Putamen (tissue), 1 donor: ENCODE data around the gene CREBRF.
"Not testable (repeated sequence)": the region's sequence is repeated elsewhere in the genome, so short reads cannot be mapped to it uniquely, and the experiment has no call there.

ENCODE experiments used
- DNase-seq: peaks from one replicate; pipeline ENCODE4 v3.0.0-alpha.2; 2016; ENCODE audit warnings: low spot score

Gene CREBRF

DNA sequence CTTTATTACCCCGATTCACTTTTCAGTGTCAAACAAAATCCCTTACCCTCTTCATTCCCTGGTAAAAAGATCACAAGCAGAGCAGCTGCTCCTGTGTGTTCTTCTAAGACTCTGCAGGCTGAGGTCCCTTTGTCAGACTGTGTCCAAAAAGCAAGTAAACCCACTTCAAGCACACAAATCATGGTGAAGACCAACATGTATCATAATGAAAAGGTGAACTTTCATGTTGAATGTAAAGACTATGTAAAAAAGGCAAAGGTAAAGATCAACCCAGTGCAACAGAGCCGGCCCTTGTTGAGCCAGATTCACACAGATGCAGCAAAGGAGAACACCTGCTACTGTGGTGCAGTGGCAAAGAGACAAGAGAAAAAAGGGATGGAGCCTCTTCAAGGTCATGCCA, 34.5 kb downstream of the CREBRF start:
- no peak for DNase-seq

DNA sequence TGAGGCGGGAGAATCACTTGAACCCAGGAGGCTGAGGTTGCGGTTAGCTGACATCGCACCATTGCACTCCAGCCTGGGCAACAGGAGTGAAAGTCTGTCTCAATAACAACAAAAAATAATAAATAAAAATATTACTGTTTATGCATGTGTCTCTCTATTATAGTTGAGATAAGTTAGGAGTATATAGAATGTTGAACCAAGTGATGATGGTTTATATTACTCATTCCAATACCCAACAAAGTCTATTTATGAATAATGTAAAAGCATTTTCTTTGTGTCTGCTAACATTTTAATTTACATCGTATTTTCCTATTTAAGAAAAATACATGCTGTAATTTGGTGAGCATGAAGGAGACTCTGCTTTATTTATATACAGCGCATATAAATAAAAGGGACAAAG, 35.8 kb downstream of the CREBRF start:
- DNase-seq = no peak

DNA sequence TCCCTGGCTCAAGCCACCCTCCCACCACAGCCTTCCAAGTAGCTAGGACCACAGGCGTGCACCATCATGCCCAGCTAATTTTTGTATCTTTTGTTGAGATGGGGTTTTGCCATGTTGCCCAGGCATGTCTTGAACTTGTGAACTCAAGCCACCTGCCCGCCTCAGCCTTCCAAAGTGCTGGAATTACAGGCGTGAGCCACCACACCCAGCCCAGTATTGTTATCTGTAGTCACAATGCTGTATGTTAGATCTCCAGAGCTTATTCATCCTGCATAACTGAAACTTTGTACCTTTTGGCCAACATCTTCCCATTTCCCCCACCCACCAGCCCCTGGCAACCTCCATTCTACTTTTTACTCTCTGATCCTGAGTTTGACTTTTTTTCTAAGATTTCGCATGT, 37.5 kb downstream of the CREBRF start:
- DNase-seq = no peak

GRCh38 chr5:173094012-173094661, 38.0 kb downstream of the CREBRF start:
- no peak for DNase-seq

DNA sequence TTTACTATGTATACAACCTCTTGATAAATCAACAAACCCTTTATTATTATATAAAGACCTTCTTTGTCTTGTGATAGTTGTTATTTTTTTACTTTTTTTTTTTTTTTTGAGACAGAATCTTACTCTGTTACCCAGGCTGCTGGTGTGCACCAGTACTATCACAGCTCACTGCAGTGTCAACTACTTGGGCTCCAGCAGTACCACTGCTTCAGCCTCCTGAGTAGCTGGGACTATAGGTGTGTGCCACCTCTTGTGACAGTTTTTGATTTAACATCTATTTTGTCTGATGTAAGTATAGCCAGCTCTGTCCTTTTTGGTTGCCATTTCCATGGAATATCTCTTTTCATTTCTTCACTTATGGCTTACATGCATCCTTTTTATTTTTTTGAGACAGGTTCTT, 42.6 kb downstream of the CREBRF start:
- no peak for DNase-seq

DNA sequence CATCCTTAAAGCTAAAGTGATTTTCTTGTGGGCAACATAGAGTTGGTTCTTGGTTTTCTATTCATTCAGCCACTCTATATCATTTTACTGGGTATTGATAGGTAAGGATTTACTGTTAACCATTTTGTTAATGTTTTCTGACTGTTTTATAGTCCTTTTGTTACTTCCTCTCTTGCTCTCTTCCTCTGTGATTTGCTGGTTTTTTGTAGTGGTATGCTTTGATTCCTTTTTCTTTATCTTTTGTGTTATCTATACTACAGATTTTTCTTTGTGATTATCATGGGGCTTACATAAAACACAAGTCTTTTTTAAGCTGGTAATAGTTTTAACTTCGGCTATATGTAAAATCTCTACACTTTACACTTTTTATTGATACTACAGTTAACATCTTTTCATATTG, 43.3 kb downstream of the CREBRF start:
- DNase-seq = no peak

DNA sequence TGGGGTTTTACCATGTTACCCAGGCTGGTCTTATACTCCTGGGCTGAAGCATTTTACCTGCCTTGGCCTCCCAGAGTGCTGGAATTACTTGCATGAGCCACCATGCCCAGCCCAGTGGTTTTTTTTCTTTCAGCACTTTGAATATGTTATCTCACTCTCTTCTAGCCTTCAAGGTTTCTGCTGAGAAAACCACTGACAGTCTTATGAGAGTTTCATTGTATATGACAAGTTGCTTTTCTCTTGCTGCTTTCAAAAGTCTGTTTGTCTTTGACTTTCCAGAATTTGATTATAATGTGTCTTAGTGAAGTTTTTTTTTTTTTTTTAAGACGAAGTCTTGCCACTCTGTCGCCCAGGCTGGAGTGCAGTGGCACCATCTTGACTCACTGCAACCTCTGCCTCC, 45.1 kb downstream of the CREBRF start:
- no peak for DNase-seq

DNA sequence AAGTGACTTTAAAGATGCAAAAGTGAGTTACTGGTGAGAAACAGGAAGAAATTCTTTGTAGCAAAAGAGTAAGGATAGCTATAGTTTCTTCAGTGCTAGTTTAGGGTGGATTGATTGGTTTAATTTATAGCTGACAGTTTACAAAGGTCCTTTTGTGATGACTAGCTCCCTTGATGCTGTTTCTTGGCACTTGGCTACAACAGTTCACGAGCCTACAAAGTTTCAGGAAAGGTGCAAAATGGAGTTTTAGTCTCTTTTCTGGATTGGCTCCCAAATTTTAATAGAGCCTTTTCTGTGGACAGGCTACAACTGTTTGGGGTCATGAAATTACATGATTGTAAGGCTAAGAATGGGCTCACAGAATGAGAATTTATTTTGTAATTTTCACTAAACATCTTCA, 47.3 kb downstream of the CREBRF start:
- no peak for DNase-seq

GRCh38 chr5:173108914-173109313, 52.8 kb downstream of the CREBRF start:
- DNase-seq = no peak

- no peak for DNase-seq
Observed at GRCh38 chr5:173114536-173114935, 58.4 kb downstream of the CREBRF start.

DNA sequence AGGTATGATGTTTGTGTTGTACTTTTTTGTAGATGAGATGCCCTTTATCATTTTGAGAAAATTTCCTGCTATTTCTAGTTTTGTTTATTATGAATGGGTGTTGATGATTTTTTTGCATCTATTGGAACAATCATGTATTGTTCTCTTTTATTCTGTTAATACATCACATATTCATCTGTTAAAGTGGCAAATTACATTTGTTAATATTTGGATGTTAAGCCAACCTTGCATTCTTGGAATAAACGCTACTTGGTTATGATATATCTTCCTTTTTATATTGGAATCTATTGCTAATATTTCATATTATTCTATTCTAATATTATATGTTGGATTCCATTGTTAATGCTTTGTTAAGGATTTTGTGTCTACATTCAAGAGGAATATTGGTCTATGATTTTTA, 63.6 kb downstream of the CREBRF start:
- no peak for DNase-seq

DNA sequence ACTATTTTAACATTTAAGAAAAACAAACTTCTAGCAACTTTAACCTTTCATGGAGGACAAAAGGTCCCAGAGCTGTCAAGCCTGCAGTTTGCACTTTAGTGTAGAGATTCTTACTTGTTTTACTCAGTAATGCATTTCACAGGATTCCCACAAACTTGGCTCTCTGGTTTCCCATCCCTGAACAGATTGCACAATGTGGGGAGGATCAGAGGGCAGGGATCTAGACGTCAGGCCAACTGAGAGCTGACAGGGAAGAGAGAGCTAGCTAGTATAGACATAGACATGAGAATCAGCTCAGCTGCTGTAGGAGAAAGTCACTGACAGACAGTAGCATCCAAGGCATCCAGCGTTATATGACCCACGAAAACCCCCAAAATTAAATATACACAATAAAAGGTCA, 67.3 kb downstream of the CREBRF start:
- DNase-seq = no peak

DNA sequence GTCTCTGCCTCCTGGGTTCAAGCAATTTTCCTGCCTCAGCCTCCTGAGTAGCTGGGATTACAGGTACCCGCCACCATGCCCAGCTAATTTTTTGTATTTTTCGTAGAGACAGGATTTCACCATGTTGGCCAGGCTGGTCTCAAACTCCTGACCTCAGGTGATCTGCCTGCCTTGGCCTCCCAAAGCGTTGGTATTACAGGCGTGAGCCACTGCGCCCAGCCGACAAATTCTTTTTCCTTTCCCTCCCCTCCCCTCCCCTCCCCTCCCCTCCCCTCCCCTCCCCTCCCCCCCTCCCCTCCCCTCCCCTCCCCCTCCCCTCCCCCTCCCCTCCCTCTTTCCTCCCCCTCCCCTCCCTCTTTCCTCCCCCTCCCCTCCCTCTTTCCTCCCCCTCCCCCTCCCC, 76.0 kb downstream of the CREBRF start:
- not testable (repeated sequence) for DNase-seq

GRCh38 chr5:173138707-173139106, 82.6 kb downstream of the CREBRF start:
- DNase-seq = no peak

DNA sequence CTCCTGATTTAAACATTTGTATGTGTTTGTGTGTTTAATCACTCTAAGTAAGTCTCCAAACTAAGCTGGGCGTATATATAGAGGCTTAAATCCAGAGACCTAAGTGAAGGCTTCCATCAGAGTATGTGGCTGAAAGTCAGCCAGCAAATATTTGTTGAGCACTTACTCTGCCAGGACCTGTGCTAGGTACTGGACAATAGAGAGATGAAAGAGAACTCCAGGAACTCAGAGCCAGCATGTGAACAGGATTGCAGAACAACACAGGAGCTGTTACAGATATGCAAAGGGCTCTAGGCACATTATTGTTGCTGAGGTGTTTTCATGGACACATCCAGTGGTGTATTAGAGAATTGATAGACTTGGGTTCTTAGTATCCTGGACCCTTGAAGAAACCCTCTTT, 83.5 kb downstream of the CREBRF start:
- DNase-seq = no peak

GRCh38 chr5:173140769-173141168, 84.6 kb downstream of the CREBRF start:
- DNase-seq = no peak

DNA sequence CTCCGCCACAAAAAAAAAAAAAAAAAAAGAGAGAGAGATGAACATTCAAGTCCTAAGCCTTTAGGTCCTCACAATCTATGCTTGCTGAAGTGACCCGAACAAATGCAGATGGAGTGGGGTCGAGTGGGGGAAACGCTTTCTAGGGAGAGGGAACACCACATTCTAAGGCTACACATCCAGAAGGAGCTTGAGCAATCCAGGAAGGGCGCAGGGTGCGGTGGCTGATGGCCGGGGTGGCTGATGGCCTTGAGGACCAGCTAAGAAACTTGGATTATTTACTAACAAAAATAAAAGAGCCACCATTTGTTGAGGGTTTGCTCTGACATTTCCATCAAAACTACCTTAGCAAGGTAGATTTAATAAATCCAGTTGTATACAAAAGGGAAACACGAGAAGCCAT, 87.4 kb downstream of the CREBRF start:
- DNase-seq = no peak

GRCh38 chr5:173144200-173145176, 88.3 kb downstream of the CREBRF start, which contains the start of gene BNIP1:
TSS of gene BNIP1 (plus strand) at chr5:173144531. CDS start at chr5:173144546, 15 bp downstream.
- peak; percentile 93 for DNase-seq

GRCh38 chr5:173148354-173148753, 92.2 kb downstream of the CREBRF start:
- no peak for DNase-seq

DNA sequence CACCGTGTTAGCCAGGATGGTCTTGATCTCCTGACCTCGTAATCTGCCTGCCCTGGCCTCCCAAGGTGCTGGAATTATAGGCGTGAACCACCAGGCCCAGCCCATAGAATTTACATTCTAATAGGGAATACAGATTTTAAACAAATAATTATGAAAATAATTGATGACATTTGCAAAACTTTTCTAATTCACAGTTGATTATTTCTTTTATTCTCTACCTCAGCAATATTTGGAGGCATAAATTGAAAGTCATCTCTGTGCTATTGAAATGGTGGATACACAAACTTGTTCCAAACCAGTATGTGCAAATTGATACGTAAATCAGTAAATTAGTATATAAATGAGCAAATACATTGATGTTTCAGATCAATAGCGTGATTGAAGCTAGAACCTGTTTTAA, 96.4 kb downstream of the CREBRF start:
- no peak for DNase-seq

DNA sequence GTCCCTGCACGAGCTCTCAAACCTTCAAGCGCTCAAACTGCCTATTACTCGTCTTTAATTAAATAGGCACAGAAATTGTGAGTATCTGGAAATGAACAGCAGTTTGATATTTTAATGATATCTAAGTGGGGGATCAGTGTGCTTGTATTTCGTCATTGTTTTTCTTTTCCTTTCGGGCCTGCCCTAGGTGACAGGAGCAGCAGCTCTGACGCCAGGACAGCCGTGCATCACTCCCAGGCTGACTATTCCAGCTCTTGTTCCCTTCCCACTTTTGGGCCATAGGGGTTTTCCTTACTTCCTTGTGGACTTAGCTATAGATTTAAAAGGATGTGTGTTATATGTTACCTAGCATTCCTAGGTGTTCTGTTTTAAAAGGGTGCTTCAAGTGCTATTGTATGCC, 97.7 kb downstream of the CREBRF start:
- no peak for DNase-seq

DNA sequence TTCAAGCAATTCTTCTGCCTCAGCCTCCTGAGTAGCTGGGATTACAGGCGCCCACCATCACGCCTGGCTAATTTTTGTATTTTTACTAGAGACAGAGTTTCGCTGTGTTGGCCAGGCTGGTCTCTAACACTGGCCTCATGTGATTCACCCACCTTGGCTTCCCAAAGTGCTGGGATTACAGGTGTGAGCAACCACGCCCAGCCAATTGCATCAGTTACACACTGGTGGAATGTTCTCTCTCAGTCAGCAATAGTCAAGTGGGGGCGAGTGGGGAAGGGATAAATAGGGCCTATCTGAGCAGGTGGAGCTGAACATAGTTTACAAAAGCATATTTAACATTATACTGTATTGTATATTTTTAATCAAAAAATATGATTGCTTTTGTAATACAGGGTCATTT, 98.5 kb downstream of the CREBRF start:
- not testable (repeated sequence) for DNase-seq

DNA sequence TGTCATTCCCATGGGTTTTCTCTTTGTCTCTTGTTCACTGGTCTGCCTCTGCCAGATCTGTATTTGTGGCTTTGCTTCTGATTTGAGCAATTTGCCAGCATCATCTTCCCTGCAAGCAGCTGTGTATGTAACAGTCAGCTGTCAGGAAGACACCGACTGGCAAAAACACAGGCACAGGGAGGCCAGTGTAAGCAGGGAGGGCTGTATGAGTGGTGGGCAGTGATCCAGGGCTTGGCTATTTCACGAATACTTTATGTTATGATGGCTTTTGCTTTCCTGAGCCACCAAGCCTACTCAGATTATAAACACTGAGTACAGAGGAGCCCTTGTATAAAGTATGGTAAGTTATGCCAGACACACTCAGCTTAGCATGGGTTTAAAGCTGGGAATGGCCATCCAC, 99.8 kb downstream of the CREBRF start:
- DNase-seq = peak; percentile 58
